Esophagus squamous epithelium (tissue), 4 donors: ENCODE measurements around the gene C16orf54.

Experiments used
- CTCF ChIP-seq, 6 experiments: fragments of 450-650 bp in 4 of 6; fragments of 200-600 bp in 2 of 6; sonication (generic) in 2 of 6; IDR thresholded peaks; one replicate each; pipeline ENCODE4 v1.5.1; 2016 to 2019; ENCODE audit warnings: antibody characterized with exemption in 6 of 6, mild to moderate bottlenecking in 4 of 6, moderate library complexity in 4 of 6
- POLR2A ChIP-seq, 4 donors: fragments of 450-650 bp; IDR thresholded peaks; one replicate each; pipeline ENCODE4 v1.6.1; 2017; ENCODE audit warnings: antibody characterized with exemption in 4 of 4, mild to moderate bottlenecking in 4 of 4, moderate library complexity in 3 of 4

GRCh38 chr16:29794231-29794710, 48.5 kb upstream of the C16orf54 start:
- TF ChIP-seq POLR2A (IDR thresholded peaks at IDR 0.05): no peak
- TF ChIP-seq CTCF (IDR thresholded peaks at IDR 0.05): no peak
